Measurements from ENCODE around the gene ASIC1.

The ASIC1 gene

GRCh38 chr12:50110762-50111351 lies 53.5 kb downstream of the ASIC1 start:
- no peak for DNase-seq

- no peak for DNase-seq
These were observed 53.9 kb downstream of the ASIC1 start for GRCh38 chr12:50111395-50111692.

- DNase-seq: peak; percentile 99
These were observed 54.5 kb downstream of the ASIC1 start, which contains the start of gene COX14 for GRCh38 chr12:50111693-50112455. COX14 (plus strand) TSS chr12:50112236; CDS start chr12:50120044, 7,808 bp downstream.

- DNase-seq: no peak
These were observed 55.2 kb downstream of the ASIC1 start for GRCh38 chr12:50112456-50113218.

- no peak for DNase-seq
These were observed 59.7 kb downstream of the ASIC1 start for GRCh38 chr12:50117057-50117622.

- DNase-seq: no peak
These were observed 62.0 kb downstream of the ASIC1 start for GRCh38 chr12:50119387-50119786.

- DNase-seq: no peak
These were observed 63.1 kb downstream of the ASIC1 start for GRCh38 chr12:50120521-50120920.

- DNase-seq: no peak
These were observed 63.6 kb downstream of the ASIC1 start for GRCh38 chr12:50120953-50121352.

DNA sequence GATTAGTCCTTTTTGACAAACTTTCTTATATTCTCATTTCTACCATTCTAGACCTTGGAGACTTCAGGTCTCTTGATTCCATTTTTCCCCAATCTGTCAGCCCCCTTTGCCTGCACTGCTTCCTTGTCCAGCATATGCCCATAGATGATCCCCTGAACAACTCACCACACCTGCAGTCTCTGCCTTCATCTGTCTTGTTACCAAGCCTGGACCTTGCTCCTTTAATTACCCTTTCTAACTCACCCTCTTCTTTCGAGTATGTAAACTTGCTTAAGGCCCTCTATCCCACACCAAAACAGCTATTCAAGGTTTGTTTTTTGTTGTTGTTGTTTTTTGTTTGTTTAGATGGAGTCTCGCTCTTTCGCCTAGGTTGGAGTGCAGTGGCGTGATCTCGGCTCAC lies 64.2 kb downstream of the ASIC1 start:
- no peak for DNase-seq

DNA sequence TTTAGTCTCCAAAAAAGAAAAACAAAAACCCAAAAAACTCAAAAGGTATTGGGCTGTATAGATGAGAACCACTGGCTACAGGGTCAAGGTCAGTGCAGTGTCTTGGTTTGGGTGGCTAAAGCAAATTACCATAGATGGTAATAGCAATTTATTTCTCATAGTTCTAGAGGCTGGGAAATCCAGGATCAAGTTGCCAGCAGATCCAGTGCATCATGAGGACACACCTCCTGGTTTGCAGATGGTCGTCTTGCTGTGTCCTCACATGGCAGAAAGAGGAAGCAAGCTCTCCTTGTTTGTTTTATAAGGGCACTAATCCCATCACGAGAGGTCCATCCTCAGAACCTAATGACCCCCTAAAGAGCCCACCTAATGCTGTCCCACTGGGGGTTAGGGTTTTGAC lies 65.8 kb downstream of the ASIC1 start:
- no peak for DNase-seq

DNA sequence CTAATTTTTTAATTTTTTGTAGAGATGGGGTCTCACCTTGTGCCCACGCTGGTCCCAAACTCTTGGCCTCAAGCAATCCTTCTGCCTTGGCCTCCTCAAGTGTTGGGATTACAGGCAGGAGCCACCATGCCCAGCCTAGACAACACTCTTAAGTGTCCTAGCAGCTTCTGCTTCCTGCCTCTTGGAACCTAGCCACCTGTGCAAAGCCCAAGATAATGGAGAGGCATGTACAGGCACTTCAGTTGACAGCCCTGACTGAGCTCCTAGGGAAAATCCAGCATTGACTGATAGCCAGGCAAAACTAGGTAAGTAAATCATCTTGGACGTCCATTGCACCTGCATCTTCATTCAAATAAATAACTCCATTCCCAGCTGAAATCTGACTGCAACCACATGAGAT lies 70.2 kb downstream of the ASIC1 start:
- no peak for DNase-seq

DNA sequence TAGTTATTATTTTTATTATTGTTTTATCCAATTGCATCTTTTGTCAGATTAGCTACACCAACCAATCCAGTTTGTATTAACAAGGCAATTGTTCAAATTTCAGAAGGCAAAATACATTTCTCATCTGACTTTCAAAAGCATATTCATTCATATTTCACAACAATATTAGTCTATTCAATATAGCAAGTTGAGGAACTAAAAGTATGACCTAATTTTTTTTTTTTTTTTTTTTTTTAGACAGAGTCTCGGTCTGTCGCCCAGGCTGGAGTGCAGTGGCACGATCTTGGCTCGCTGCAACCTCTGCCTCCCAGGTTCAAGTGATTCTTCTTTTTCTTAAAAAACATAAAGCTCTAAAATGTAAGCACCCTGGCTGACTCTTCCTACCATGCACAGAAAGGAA lies 71.9 kb downstream of the ASIC1 start:
- no peak for DNase-seq

GRCh38 chr12:50132505-50133135 lies 75.2 kb downstream of the ASIC1 start:
- DNase-seq: no peak
